Activated T-cell treated with anti-CD3 and anti-CD28 coated beads, Interleukin-2, amount 50 U/mL, for 48 hours (primary cell): ENCODE data around the gene DOCK7.

Experiments
- DNase-seq, 2 experiments: peaks; one replicate each; pipeline ENCODE4 v3.0.0-alpha.2; 2020

Gene DOCK7

GRCh38 chr1:62405247-62405646 is 282.9 kb downstream of the DOCK7 start:
- DNase-seq: no peak
